Measurements from ENCODE around the gene ZFYVE9.

DNA sequence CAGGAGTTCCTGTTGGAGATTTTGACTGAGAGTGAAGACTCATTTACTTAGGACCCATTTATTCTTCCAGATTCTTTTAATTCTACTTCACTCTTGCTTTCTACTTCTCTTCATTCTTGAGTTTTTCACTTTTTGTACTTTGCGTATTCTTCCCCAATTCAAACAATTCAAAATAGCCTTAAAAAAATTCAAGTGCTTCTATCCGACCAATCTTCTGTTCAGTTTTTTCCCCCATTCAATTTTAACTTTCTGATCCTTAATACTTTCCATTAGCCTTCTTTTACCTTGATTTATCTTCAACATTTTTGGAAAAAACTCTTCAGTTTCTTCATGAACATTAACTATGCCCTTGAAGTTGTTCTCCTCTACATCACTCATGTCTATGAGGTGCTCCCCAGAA lies 21.1 kb downstream of the ZFYVE9 start:
- TF ChIP-seq, protein P1, sequence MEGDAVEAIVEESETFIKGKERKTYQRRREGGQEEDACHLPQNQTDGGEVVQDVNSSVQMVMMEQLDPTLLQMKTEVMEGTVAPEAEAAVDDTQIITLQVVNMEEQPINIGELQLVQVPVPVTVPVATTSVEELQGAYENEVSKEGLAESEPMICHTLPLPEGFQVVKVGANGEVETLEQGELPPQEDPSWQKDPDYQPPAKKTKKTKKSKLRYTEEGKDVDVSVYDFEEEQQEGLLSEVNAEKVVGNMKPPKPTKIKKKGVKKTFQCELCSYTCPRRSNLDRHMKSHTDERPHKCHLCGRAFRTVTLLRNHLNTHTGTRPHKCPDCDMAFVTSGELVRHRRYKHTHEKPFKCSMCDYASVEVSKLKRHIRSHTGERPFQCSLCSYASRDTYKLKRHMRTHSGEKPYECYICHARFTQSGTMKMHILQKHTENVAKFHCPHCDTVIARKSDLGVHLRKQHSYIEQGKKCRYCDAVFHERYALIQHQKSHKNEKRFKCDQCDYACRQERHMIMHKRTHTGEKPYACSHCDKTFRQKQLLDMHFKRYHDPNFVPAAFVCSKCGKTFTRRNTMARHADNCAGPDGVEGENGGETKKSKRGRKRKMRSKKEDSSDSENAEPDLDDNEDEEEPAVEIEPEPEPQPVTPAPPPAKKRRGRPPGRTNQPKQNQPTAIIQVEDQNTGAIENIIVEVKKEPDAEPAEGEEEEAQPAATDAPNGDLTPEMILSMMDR (IDR thresholded peaks at IDR 0.05; ENCODE audit: low read depth, low read length): no peak
- no peak for TF ChIP-seq POLR2A (IDR thresholded peaks at IDR 0.05; ENCODE audit: extremely low read depth, insufficient read length)
- TF ChIP-seq, protein P2, sequence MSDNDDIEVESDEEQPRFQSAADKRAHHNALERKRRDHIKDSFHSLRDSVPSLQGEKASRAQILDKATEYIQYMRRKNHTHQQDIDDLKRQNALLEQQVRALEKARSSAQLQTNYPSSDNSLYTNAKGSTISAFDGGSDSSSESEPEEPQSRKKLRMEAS (IDR thresholded peaks at IDR 0.05; ENCODE audit: low read depth, low read length): no peak

Data from NB4 (cell line).